BJ (cell line): ENCODE measurements around the gene GLI3. TPM values are rescaled to one million over a fixed set of nuclear protein-coding genes. Genes with fewer than 3 reads are reported as not detected.

Experiments used
- CTCF ChIA-PET: fragments of 350-600 bp; formaldehyde crosslinking; extraction: SDS; loops from one replicate; lab custom pipeline; 2021; ENCODE audit warnings: antibody characterized with exemption, inconsistent platforms; lab: Yijun Ruan, JAX
- POLR2A ChIA-PET: fragments of 300-600 bp; sonication (Branson Sonifier 250); formaldehyde crosslinking; extraction: SDS; loops from one replicate; lab custom pipeline; 2021; ENCODE audit warnings: antibody characterized with exemption; lab: Charles Lee
- DNase-seq: peaks from one replicate; pipeline ENCODE4 v3.0.0-alpha.2; 2011; ENCODE audit warnings: low read depth
- H3K27me3 ChIP-seq: 2 replicates; pipeline ENCODE4 v1.6.0; 2011; ENCODE audit warnings: low read length; ENCODE audit not compliant: control insufficient read depth, insufficient read depth
- H3K36me3 ChIP-seq: 2 replicates; pipeline ENCODE4 v1.5.1; 2011; ENCODE audit warnings: low read length; ENCODE audit not compliant: control insufficient read depth, insufficient read depth
- H3K4me3 ChIP-seq: 2 replicates; pipeline ENCODE4 v1.5.1; 2011; ENCODE audit warnings: low read depth, mild to moderate bottlenecking, control low read depth, low read length
- polyA plus RNA-seq: library from polyadenylated mRNA; depleted of rRNA; stranded (reverse); fragments of >200 nt; gene quantifications from 2 replicates; pipeline ENCODE4 v1.2.3, GENCODE V29; 2011
- TF ChIP-seq, protein P1 (sequence below): IDR thresholded peaks from 2 replicates; pipeline ENCODE4 v1.5.1; 2011; ENCODE audit warnings: low read depth, mild to moderate bottlenecking, control low read depth, inconsistent platforms, low read length, moderate library complexity; ENCODE audit not compliant: insufficient read depth

GLI3 gene
- polyA plus RNA-seq, 1 experiment: 5.1 TPM

DNA sequence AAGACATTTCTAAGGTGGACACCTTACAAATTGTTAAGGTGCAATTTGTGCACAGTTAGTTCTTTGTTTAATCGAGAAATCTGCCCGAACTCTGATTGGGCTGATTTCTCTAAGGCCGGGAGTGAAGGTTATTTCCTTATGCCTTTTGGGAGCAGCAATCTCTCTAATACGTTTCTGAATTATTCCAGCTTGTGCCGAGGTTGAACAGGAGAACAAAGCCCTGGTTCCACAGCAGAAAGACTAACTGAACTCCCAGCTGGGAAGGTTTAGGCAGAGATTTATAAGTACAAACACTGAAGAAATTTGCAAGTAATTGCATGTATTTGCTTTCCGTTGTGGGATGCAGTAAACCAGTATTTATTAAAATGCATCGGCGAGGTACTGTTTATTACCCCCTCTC, 116.8 kb downstream of the GLI3 start:
- TF ChIP-seq, protein P1, sequence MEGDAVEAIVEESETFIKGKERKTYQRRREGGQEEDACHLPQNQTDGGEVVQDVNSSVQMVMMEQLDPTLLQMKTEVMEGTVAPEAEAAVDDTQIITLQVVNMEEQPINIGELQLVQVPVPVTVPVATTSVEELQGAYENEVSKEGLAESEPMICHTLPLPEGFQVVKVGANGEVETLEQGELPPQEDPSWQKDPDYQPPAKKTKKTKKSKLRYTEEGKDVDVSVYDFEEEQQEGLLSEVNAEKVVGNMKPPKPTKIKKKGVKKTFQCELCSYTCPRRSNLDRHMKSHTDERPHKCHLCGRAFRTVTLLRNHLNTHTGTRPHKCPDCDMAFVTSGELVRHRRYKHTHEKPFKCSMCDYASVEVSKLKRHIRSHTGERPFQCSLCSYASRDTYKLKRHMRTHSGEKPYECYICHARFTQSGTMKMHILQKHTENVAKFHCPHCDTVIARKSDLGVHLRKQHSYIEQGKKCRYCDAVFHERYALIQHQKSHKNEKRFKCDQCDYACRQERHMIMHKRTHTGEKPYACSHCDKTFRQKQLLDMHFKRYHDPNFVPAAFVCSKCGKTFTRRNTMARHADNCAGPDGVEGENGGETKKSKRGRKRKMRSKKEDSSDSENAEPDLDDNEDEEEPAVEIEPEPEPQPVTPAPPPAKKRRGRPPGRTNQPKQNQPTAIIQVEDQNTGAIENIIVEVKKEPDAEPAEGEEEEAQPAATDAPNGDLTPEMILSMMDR: no peak
- Histone ChIP-seq H3K27me3 (no peaks in the 10 kb centered on the region), H3K4me3 (no peak overlapping the region), H3K36me3 (no peaks in the 10 kb centered on the region)
- POLR2A ChIA-PET: no interaction called here
- DNase-seq: no peak
- CTCF ChIA-PET: interaction anchor here (1.8 kb wide), 1 partner anchor 13 kb away, joined by 4 read pairs; no protein-coding TSS in a partner anchor

DNA sequence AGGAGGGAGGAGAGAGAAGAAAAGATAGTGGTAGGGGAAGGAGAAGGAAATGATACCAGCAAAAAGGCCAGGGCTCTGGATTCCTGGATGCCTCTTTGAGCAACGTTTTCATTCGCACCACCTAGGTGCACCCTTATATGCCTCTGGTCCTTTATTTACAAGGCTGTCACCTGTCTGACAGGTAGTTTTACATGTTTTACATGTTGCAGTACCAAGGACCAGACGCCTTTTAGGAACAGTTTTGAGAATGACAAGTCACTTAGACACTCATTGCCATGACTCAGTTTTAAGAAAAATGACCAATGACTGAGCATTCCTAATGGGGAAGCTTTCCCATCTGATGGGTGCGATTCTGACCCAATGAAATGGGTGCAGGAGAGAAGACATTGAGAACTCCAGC, 119.8 kb downstream of the GLI3 start:
- Histone ChIP-seq H3K4me3 (no peak overlapping the region), H3K36me3 (no peaks in the 10 kb centered on the region), H3K27me3 (no peaks in the 10 kb centered on the region)
- POLR2A ChIA-PET: no interaction called here
- TF ChIP-seq, protein P1: no peak
- CTCF ChIA-PET: interaction anchor here (1.5 kb wide), 1 partner anchor 9 kb away, joined by 3 read pairs; no protein-coding TSS in a partner anchor
- no peak for DNase-seq

DNA sequence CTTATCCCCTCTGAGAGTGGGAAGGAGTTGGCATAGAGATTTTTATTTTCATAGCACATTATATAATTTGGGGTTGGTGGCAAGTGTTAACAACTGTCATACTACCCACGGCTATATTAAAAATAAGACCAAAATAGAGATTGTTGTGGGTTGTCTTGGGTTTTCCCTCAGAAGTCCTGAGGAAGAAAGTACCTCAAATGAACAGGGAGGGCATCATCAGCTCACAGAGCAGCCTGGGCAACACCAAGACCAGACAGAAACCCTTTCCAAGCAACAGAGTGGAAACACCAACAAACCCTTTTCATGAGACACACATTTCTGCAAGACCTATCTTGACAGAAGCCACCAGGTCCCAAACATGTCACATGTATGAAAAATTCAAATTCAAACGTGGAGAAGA, 121.2 kb downstream of the GLI3 start:
- H3K4me3 ChIP-seq: no peak overlapping the region
- ChIA-PET POLR2A (no interaction called here), CTCF (no interaction called here)
- DNase-seq: no peak
- H3K36me3 ChIP-seq: no peaks in the 10 kb centered on the region
- TF ChIP-seq, protein P1: no peak
- H3K27me3 ChIP-seq: no peaks in the 10 kb centered on the region

DNA sequence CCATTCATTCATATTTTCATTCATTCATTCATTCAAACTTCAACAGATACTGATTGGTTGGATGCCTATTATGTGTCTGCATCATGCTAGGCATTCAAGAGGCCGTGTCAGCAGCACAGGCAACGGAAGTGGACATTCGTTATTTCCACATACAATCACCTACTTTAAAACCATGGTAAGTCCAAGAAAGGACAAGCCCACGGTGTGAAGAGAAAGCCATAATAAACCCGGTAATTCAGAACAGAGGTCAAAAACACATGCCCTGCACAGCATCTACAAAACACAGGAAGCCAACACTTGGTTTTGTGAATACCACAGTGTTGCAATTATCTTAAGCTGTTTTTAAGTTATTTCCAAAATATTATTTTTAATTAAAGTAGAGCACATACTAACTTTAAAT, 126.7 kb downstream of the GLI3 start:
- no peaks in the 10 kb centered on the region for H3K27me3 ChIP-seq
- ChIA-PET CTCF (no interaction called here), POLR2A (no interaction called here)
- H3K36me3 ChIP-seq: no peaks in the 10 kb centered on the region
- TF ChIP-seq, protein P1: no peak
- H3K4me3 ChIP-seq: no peak overlapping the region
- DNase-seq: no peak

DNA sequence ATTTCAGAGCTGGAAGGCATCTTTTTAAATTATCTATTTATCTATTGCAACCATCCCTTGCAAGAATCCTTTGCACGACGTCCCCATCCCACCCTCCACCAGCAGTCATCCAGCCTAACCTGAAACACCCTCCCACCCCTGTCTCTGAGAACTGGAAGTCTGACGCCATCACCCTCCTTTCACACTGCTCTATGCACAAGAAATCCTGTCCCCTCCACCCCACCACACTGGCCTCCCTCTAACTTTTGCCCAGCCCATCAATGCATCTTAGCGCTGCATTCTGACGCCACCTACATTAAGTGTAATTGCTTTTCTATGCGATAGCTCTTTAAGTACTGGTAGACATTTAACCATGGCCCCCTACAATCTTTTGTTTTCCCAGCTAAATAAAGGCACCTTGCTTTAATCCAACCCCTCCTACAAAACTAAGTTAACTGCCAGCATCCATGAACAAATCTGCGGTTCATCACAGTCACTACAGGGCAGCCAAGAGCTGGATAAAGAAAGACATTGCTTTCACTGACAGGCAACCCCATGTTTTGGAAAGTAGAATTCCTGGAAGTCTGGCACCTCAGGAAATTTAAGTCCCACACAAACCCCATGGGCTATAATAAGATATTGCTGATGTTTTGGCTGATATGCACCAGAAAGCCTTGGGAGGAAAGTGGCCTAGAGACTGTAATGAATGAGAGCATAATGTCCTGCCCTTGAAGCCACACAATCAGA, 128.0 kb downstream of the GLI3 start:
- DNase-seq: no peak
- POLR2A ChIA-PET: no interaction called here
- Histone ChIP-seq H3K4me3 (no peak overlapping the region), H3K27me3 (no peaks in the 10 kb centered on the region), H3K36me3 (no peaks in the 10 kb centered on the region)
- CTCF ChIA-PET: interaction anchor here (1.7 kb wide), 1 partner anchor 132 kb away, joined by 5 read pairs; no protein-coding TSS in a partner anchor
- TF ChIP-seq, protein P1: no peak
